Measurements from ENCODE around the gene METTL2A.
"Not testable (repeated sequence)": the region's sequence is repeated elsewhere in the genome, so short reads cannot be mapped to it uniquely, and the experiment has no call there.

DNA sequence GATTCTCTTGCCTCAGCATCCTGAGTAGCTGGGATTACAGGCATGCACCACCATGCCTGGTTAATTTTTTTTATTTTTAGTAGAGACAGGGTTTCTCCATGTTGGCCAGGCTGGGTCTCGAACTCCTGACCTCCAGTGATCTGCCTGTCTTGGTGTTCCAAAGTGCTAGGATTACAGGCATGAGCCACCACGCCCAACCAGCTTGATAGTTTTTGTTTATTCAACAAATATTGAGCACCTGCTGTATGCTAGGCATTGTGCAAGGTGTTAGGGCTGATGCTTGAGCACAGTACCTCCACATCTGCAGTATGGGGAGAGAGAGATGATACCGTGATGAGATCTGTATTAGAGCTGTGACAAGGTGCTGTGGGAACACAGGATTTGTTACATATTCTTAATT lies 58.9 kb downstream of the METTL2A start:
- not testable (repeated sequence) for TF ChIP-seq POLR2A (IDR thresholded peaks at IDR 0.05)
- TF ChIP-seq, protein P1, sequence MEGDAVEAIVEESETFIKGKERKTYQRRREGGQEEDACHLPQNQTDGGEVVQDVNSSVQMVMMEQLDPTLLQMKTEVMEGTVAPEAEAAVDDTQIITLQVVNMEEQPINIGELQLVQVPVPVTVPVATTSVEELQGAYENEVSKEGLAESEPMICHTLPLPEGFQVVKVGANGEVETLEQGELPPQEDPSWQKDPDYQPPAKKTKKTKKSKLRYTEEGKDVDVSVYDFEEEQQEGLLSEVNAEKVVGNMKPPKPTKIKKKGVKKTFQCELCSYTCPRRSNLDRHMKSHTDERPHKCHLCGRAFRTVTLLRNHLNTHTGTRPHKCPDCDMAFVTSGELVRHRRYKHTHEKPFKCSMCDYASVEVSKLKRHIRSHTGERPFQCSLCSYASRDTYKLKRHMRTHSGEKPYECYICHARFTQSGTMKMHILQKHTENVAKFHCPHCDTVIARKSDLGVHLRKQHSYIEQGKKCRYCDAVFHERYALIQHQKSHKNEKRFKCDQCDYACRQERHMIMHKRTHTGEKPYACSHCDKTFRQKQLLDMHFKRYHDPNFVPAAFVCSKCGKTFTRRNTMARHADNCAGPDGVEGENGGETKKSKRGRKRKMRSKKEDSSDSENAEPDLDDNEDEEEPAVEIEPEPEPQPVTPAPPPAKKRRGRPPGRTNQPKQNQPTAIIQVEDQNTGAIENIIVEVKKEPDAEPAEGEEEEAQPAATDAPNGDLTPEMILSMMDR (IDR thresholded peaks at IDR 0.05): not testable (repeated sequence)
